ENCODE measurements around the gene PRR9.

DNA sequence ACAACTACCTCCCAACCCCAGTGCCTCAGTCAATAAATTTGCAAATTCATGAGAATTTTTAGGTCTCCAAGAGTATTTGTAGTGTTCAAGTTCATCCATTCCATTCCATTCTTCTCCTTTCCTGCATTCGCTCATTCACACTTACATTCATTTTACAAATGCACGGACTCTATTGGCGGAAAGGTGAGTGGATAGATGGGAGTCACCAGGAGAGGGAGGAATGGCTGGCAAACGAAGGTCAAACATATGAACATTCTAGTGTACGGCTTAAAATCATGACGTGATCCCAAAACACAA is 44.6 kb downstream of the PRR9 start:
- TF ChIP-seq, protein P1, sequence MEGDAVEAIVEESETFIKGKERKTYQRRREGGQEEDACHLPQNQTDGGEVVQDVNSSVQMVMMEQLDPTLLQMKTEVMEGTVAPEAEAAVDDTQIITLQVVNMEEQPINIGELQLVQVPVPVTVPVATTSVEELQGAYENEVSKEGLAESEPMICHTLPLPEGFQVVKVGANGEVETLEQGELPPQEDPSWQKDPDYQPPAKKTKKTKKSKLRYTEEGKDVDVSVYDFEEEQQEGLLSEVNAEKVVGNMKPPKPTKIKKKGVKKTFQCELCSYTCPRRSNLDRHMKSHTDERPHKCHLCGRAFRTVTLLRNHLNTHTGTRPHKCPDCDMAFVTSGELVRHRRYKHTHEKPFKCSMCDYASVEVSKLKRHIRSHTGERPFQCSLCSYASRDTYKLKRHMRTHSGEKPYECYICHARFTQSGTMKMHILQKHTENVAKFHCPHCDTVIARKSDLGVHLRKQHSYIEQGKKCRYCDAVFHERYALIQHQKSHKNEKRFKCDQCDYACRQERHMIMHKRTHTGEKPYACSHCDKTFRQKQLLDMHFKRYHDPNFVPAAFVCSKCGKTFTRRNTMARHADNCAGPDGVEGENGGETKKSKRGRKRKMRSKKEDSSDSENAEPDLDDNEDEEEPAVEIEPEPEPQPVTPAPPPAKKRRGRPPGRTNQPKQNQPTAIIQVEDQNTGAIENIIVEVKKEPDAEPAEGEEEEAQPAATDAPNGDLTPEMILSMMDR (IDR thresholded peaks at IDR 0.05): no peak
- no peak for TF ChIP-seq POLR2A (IDR thresholded peaks at IDR 0.05)
- TF ChIP-seq EP300 (IDR thresholded peaks at IDR 0.05): no peak
- no peak for TF ChIP-seq POLR2AphosphoS5 (IDR thresholded peaks at IDR 0.05)
